GM23338 (cell line): Measurements from ENCODE around the gene PTPRE. TPM values are rescaled to one million over a fixed set of nuclear protein-coding genes. Genes with fewer than 3 reads are reported as not detected.

ENCODE experiments used
- ATAC-seq: fragments of 200-7000 bp; cut with Tn5 transposase; 3 replicates; pipeline ENCODE4 v1.9.1; 2020
- DNase-seq: peaks from one replicate; pipeline ENCODE4 v3.0.0-alpha.2; 2015; ENCODE audit warnings: low spot score
- H2AFZ ChIP-seq: fragments of 200-600 bp; sonication (generic); 2 replicates; pipeline ENCODE4 v1.8.0; 2016; ENCODE audit warnings: antibody characterized with exemption, mild to moderate bottlenecking, moderate library complexity
- H3F3A ChIP-seq: fragments of 200-600 bp; sonication (generic); replicated peaks from 2 replicates; pipeline ENCODE4 v1.8.0; 2017; ENCODE audit warnings: antibody characterized with exemption, mixed run types, low read depth
- H3K27ac ChIP-seq: fragments of 200-600 bp; sonication (generic); 2 replicates; pipeline ENCODE4 v1.6.1; 2016; ENCODE audit warnings: low read depth
- H3K27me3 ChIP-seq: fragments of 200-600 bp; sonication (generic); 2 replicates; pipeline ENCODE4 v1.8.0; 2016; ENCODE audit warnings: mild to moderate bottlenecking, mixed run types, moderate library complexity; ENCODE audit not compliant: insufficient read depth
- H3K36me3 ChIP-seq: fragments of 200-600 bp; sonication (generic); 2 replicates; pipeline ENCODE4 v1.8.0; 2016; ENCODE audit warnings: mild to moderate bottlenecking; ENCODE audit not compliant: insufficient read depth
- H3K4me1 ChIP-seq: fragments of 200-600 bp; sonication (generic); 2 replicates; pipeline ENCODE4 v1.8.0; 2016; ENCODE audit warnings: mild to moderate bottlenecking, moderate library complexity; ENCODE audit not compliant: insufficient read depth
- H3K4me2 ChIP-seq: fragments of 200-600 bp; sonication (generic); 2 replicates; pipeline ENCODE4 v1.7.1; 2017; ENCODE audit warnings: mixed run types
- H3K4me3 ChIP-seq: fragments of 200-600 bp; sonication (generic); 2 replicates; pipeline ENCODE4 v1.6.1; 2016; ENCODE audit warnings: mixed run types
- H3K79me2 ChIP-seq: fragments of 200-600 bp; sonication (generic); replicated peaks from 2 replicates; pipeline ENCODE4 v1.8.0; 2017; ENCODE audit warnings: mild to moderate bottlenecking; ENCODE audit not compliant: insufficient read depth
- H3K9me2 ChIP-seq: fragments of 200-600 bp; sonication (generic); 2 replicates; pipeline ENCODE4 v1.8.0; 2017; ENCODE audit not compliant: insufficient read depth
- H4K20me1 ChIP-seq: fragments of 200-600 bp; sonication (generic); replicated peaks from 2 replicates; pipeline ENCODE4 v1.8.0; 2017; ENCODE audit warnings: mild to moderate bottlenecking; ENCODE audit not compliant: insufficient read depth
- H3K27ac Mint-ChIP-seq: 2 replicates; pipeline ENCODE4 v1.8.0; 2020; ENCODE audit warnings: inconsistent platforms, mild to moderate bottlenecking, moderate library complexity, mixed read lengths
- H3K27me3 Mint-ChIP-seq: 3 replicates; pipeline ENCODE4 v1.8.0; 2022; ENCODE audit warnings: low read depth, mild to moderate bottlenecking, moderate library complexity, mixed read lengths, inconsistent platforms; ENCODE audit not compliant: insufficient read depth, poor library complexity
- H3K36me3 Mint-ChIP-seq: 3 replicates; pipeline ENCODE4 v1.8.0; 2021; ENCODE audit warnings: low read depth, mild to moderate bottlenecking, inconsistent platforms, moderate library complexity, mixed read lengths
- H3K4me1 Mint-ChIP-seq: 3 replicates; pipeline ENCODE4 v1.8.0; 2020; ENCODE audit warnings: mild to moderate bottlenecking, inconsistent platforms, mixed read lengths
- H3K4me3 Mint-ChIP-seq: 3 replicates; pipeline ENCODE4 v1.8.0; 2021; ENCODE audit warnings: moderate library complexity, mild to moderate bottlenecking, inconsistent platforms, mixed read lengths
- H3K9me3 Mint-ChIP-seq: 3 replicates; pipeline ENCODE4 v1.8.0; 2020; ENCODE audit warnings: moderate library complexity, mild to moderate bottlenecking, inconsistent platforms, mixed read lengths
- EZH2phosphoT487 ChIP-seq: fragments of 200-600 bp; sonication (generic); IDR thresholded peaks from one replicate; pipeline ENCODE4 v1.8.1; 2018; ENCODE audit warnings: antibody characterized with exemption; ENCODE audit not compliant: unreplicated experiment
- NANOG ChIP-seq: IDR thresholded peaks from 2 replicates; pipeline ENCODE4 v1.6.1; 2016; ENCODE audit warnings: antibody characterized with exemption, borderline replicate concordance
- POLR2AphosphoS5 ChIP-seq: IDR thresholded peaks from 2 replicates; pipeline ENCODE4 v1.6.1; 2016; ENCODE audit warnings: antibody characterized with exemption, low read depth
- REST ChIP-seq: IDR thresholded peaks from one replicate; pipeline ENCODE4 v1.6.1; 2018; ENCODE audit warnings: antibody characterized with exemption; ENCODE audit not compliant: unreplicated experiment
- ZNF114 ChIP-seq: fragments of 250-450 bp; sonication (Bioruptor Pico); IDR thresholded peaks from 2 replicates; pipeline ENCODE4 v1.5.0; 2020; ENCODE audit warnings: mild to moderate bottlenecking, moderate library complexity
- ZNF462 ChIP-seq: fragments of 250-450 bp; sonication (Bioruptor Pico); IDR thresholded peaks from 2 replicates; pipeline ENCODE4 v1.5.0; 2020; ENCODE audit warnings: mild to moderate bottlenecking, moderate library complexity
- polyA plus RNA-seq: library from polyadenylated mRNA; unstranded; fragments of >200 nt; fragmentation: Nextera tagmentation; extraction: Ambion mirVana; gene quantifications from 2 replicates; pipeline ENCODE4 v1.2.1, GENCODE V29; 2016
- total RNA-seq: library from RNA; depleted of rRNA; stranded (reverse); fragments of >200 nt; shearing (Covaris generic); gene quantifications from 2 replicates; pipeline ENCODE4 v1.2.3, GENCODE V29; 2014

The PTPRE gene
- total and polyA plus RNA-seq, 2 experiments from 2014 or later: 0.34 to 0.42 TPM

DNA sequence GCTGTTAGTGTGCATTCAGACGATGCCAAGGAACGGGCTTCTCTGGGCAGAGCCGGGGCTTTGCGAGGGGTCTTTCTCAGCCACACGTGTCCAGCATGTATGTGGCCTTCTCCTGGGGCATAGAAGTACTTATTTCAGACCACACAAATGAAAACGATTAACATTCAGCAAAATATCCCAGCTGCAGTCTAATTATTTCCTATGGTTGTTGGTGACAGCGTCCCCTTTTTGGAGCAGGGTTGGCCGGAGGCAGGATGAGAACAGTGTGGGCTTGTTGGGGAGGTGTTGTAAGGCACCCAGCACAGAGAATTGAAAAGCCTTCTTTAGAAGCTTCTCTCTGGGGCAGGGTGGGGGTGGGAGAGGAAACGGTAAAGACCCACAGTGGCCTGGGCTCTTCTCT lies 54.2 kb downstream of the PTPRE start:
- Histone ChIP-seq H3K27ac (no peak overlapping the region), H2AFZ (no peak overlapping the region), H3K4me1 (peaks cover 9% of the 10 kb centered on the region), H4K20me1 (no peaks in the 10 kb centered on the region), H3K4me3 (no peak overlapping the region), H3K9me2 (no peaks in the 10 kb centered on the region), H3K27me3 (no peaks in the 10 kb centered on the region), H3K4me2 (no peak overlapping the region), H3K36me3 (no peaks in the 10 kb centered on the region), H3K79me2 (no peaks in the 10 kb centered on the region), H3F3A (no peaks in the 10 kb centered on the region)
- Mint-ChIP-seq H3K4me1 (peaks cover 36% of the 10 kb centered on the region), H3K4me3 (no peak overlapping the region), H3K36me3 (no peaks in the 10 kb centered on the region), H3K27me3 (peaks cover 2% of the 10 kb centered on the region), H3K27ac (no peak overlapping the region), H3K9me3 (no peaks in the 10 kb centered on the region)
- ATAC-seq (no peak), DNase-seq (no peak)
- no peak for TF ChIP-seq POLR2AphosphoS5
- no peak for TF ChIP-seq NANOG
- no peak for TF ChIP-seq ZNF114 (CRISPR knock-in tag)
- no peak for TF ChIP-seq EZH2phosphoT487
- no peak for TF ChIP-seq REST
- TF ChIP-seq ZNF462 (CRISPR knock-in tag): no peak
